Transverse colon (tissue), 4 donors: ENCODE data around the gene PDIA5. TPM values are rescaled to one million over a fixed set of nuclear protein-coding genes. Genes with fewer than 3 reads are reported as not detected.

ENCODE experiments used
- DNase-seq: peaks from one replicate; pipeline ENCODE4 v3.0.0-alpha.2; 2019
- H3K27ac ChIP-seq, 4 donors: fragments of 200-600 bp; sonication (generic); 2 replicates each; pipeline ENCODE4 v1.5.1; 2016 to 2018; ENCODE audit warnings: inconsistent platforms in 4 of 4
- H3K27me3 ChIP-seq: fragments of 200-600 bp; sonication (generic); 2 replicates; pipeline ENCODE4 v1.5.1; 2017; ENCODE audit warnings: inconsistent platforms
- H3K36me3 ChIP-seq, 4 donors: fragments of 200-600 bp; sonication (generic); 2 replicates each; pipeline ENCODE4 v1.5.1; 2017 to 2019; ENCODE audit warnings: inconsistent platforms in 4 of 4
- H3K4me1 ChIP-seq, 4 donors: fragments of 200-600 bp; sonication (generic); 2 replicates each; pipeline ENCODE4 v1.5.1; 2017 to 2020; ENCODE audit warnings: inconsistent platforms in 4 of 4
- H3K4me3 ChIP-seq, 4 donors: fragments of 200-600 bp; sonication (generic); 1 replicate in 1 of 4; 2 replicates in 3 of 4; pipeline versions ENCODE4 v1.5.1 to v1.6.1; 2017 to 2019; ENCODE audit warnings: inconsistent platforms in 4 of 4
- H3K9me3 ChIP-seq, 2 donors: fragments of 200-600 bp; sonication (generic); 2 replicates each; pipeline ENCODE4 v1.5.1; 2017 to 2019; ENCODE audit warnings: inconsistent platforms in 2 of 2
- CTCF ChIP-seq, 5 experiments: fragments of 200-600 bp in 3 of 5; fragments of 450-650 bp in 2 of 5; sonication (generic) in 3 of 5; IDR thresholded peaks; 1 replicate in 2 of 5; 2 replicates in 3 of 5; pipeline ENCODE4 v1.5.1; 2016 to 2017; ENCODE audit warnings: antibody characterized with exemption in 5 of 5, inconsistent platforms in 3 of 5, mild to moderate bottlenecking in 2 of 5, moderate library complexity in 1 of 5
- EP300 ChIP-seq: sonication (generic); formaldehyde crosslinking; IDR thresholded peaks from one replicate; pipeline ENCODE4 v1.6.1; 2017; ENCODE audit warnings: antibody characterized with exemption, low read depth
- POLR2A ChIP-seq: fragments of 450-650 bp; IDR thresholded peaks from one replicate; pipeline ENCODE4 v1.6.1; 2016; ENCODE audit warnings: antibody characterized with exemption, mild to moderate bottlenecking, moderate library complexity
- POLR2AphosphoS5 ChIP-seq, 3 donors: sonication (generic); formaldehyde crosslinking; IDR thresholded peaks; one replicate each; pipeline ENCODE4 v1.6.1; 2016; ENCODE audit warnings: antibody characterized with exemption in 3 of 3
- WGBS, 2 donors: methylation state at CpG; one replicate each; pipeline ENCODE4 v1.1.5; 2018; ENCODE audit warnings: low coverage in 1 of 2; 5-methylcytosine and 5-hydroxymethylcytosine counted together
- in situ Hi-C, 4 donors: fragments of 200-750 bp; cut with MboI; loops; one replicate each; pipeline versions ENCODE4 v1.15.0 to v1.15.1; 2017; ENCODE audit warnings: low sequenced_read_pairs in 3 of 4, low pct_ligation_motif_present in 1 of 4, low pct_unique_long_range_greater_than_20kb in 1 of 4
- intact Hi-C: fragments of 100-400 bp; cut with DNase I; formaldehyde crosslinking; loops from one replicate; pipeline ENCODE4 v1.15.1; 2023; ENCODE audit warnings: low total_unique reads
- total RNA-seq, 4 donors: library from RNA; depleted of rRNA; stranded (reverse); fragments of >200 nt; gene quantifications; one replicate each; pipeline ENCODE4 v1.1.0, GENCODE V29; 2016

Gene PDIA5
- total RNA-seq, 4 donors from 2014 or later = 17.3 to 185 (median 65.1) TPM

GRCh38 chr3:123165163-123165562 is 98.3 kb downstream of the PDIA5 start:
- intact Hi-C loops (no loop called here), in situ Hi-C loops (no loop called here)
- peaks cover 0 to 5% (median 0%) of the 10 kb centered on the region in 4 donors for H3K4me1 ChIP-seq
- H3K9me3 ChIP-seq = no peaks in the 10 kb centered on the region
- no peaks in the 10 kb centered on the region for H3K27me3 ChIP-seq
- H3K4me3 ChIP-seq = no peak overlapping the region
- H3K36me3 ChIP-seq = peaks cover 0 to 19% (median 2%) of the 10 kb centered on the region in 4 donors
- no peak overlapping the region for H3K27ac ChIP-seq
- no peak for DNase-seq
- 98 to 100% methylated on average over 1 of the region's 1 CpG for WGBS, 2 donors
- no peak for TF ChIP-seq EP300
- no peak for TF ChIP-seq CTCF (IDR thresholded peaks at IDR 0.05)
- TF ChIP-seq POLR2A = no peak
- no peak for TF ChIP-seq POLR2AphosphoS5 (IDR thresholded peaks at IDR 0.05)

GRCh38 chr3:123167686-123168085 is 100.9 kb downstream of the PDIA5 start:
- intact Hi-C loops (no loop called here), in situ Hi-C loops (no loop called here)
- H3K27ac ChIP-seq = no peak overlapping the region

GRCh38 chr3:123168122-123168521 is 101.3 kb downstream of the PDIA5 start:
- no peak overlapping the region for H3K27ac ChIP-seq
- no peak for TF ChIP-seq EP300
- no peak for TF ChIP-seq POLR2A
- TF ChIP-seq POLR2AphosphoS5 (IDR thresholded peaks at IDR 0.05) = no peak
- TF ChIP-seq CTCF (IDR thresholded peaks at IDR 0.05) = no peak
- peaks cover 0 to 19% (median 2%) of the 10 kb centered on the region in 4 donors for H3K36me3 ChIP-seq
- H3K27me3 ChIP-seq = no peaks in the 10 kb centered on the region
- in situ Hi-C loops (no loop called here), intact Hi-C loops (no loop called here)
- H3K4me1 ChIP-seq = peaks cover 0 to 5% (median 0%) of the 10 kb centered on the region in 4 donors
- no peak for DNase-seq
- H3K9me3 ChIP-seq = no peaks in the 10 kb centered on the region
- no peak overlapping the region for H3K4me3 ChIP-seq

More at GRCh38 chr3:123167686-123168085, 100.9 kb downstream of the PDIA5 start:
- no peaks in the 10 kb centered on the region for H3K9me3 ChIP-seq
- no peaks in the 10 kb centered on the region for H3K27me3 ChIP-seq
- TF ChIP-seq POLR2A (no peak), POLR2AphosphoS5 (IDR thresholded peaks at IDR 0.05) (no peak), EP300 (no peak), CTCF (IDR thresholded peaks at IDR 0.05) (no peak)
- peaks cover 0 to 19% (median 2%) of the 10 kb centered on the region in 4 donors for H3K36me3 ChIP-seq
- H3K4me1 ChIP-seq = peaks cover 0 to 5% (median 0%) of the 10 kb centered on the region in 4 donors
- DNase-seq = no peak
- WGBS, 2 donors = 90 to 96% methylated on average over 2 of the region's 2 CpGs
- no peak overlapping the region for H3K4me3 ChIP-seq

- peaks cover 0 to 5% (median 0%) of the 10 kb centered on the region in 4 donors for H3K4me1 ChIP-seq
- H3K9me3 ChIP-seq = no peaks in the 10 kb centered on the region
- H3K27me3 ChIP-seq = no peaks in the 10 kb centered on the region
- no peak overlapping the region for H3K4me3 ChIP-seq
- TF ChIP-seq POLR2AphosphoS5 (IDR thresholded peaks at IDR 0.05) (no peak), CTCF (IDR thresholded peaks at IDR 0.05) (no peak), EP300 (no peak), POLR2A (no peak)
- intact Hi-C loops (no loop called here), in situ Hi-C loops (no loop called here)
- 67 to 71% methylated on average over 2 of the region's 2 CpGs for WGBS, 2 donors
- no peak for DNase-seq
- H3K27ac ChIP-seq = no peak overlapping the region
- H3K36me3 ChIP-seq = peaks cover 0 to 19% (median 2%) of the 10 kb centered on the region in 4 donors
Observed at GRCh38 chr3:123168605-123169004, 101.8 kb downstream of the PDIA5 start.
